Endodermal cell (in vitro differentiated cells): ENCODE data around the gene NRAP. TPM values are rescaled to one million over a fixed set of nuclear protein-coding genes. Genes with fewer than 3 reads are reported as not detected.

Experiments
- DNase-seq: peaks from one replicate; pipeline ENCODE4 v3.0.0-alpha.2; 2017
- H3K27ac ChIP-seq: 2 replicates; pipeline ENCODE4 v1.5.1; 2013; ENCODE audit warnings: mild to moderate bottlenecking, low read depth, low read length, moderate library complexity
- H3K27me3 ChIP-seq: 2 replicates; pipeline ENCODE4 v1.6.1; 2013; ENCODE audit warnings: mild to moderate bottlenecking, low read length, moderate library complexity; ENCODE audit not compliant: insufficient read depth, control insufficient read depth, poor library complexity, severe bottlenecking
- H3K36me3 ChIP-seq: 2 replicates; pipeline ENCODE4 v1.7.0; 2013; ENCODE audit warnings: mild to moderate bottlenecking, low read length, moderate library complexity; ENCODE audit not compliant: control insufficient read depth, insufficient read depth
- H3K4me1 ChIP-seq: one replicate; pipeline ENCODE4 v1.7.0; 2013; ENCODE audit warnings: low read length; ENCODE audit not compliant: control insufficient read depth, insufficient read depth
- H3K4me3 ChIP-seq: 2 replicates; pipeline ENCODE4 v1.5.1; 2013; ENCODE audit warnings: mild to moderate bottlenecking, low read length, moderate library complexity
- H3K9ac ChIP-seq: 2 replicates; pipeline ENCODE4 v1.6.1; 2013; ENCODE audit warnings: mild to moderate bottlenecking, low read length, moderate library complexity; ENCODE audit not compliant: poor library complexity, severe bottlenecking; ENCODE audit errors: extremely low read depth
- H3K9me3 ChIP-seq: 2 replicates; pipeline ENCODE4 v1.6.1; 2013; ENCODE audit warnings: mild to moderate bottlenecking, low read length, moderate library complexity; ENCODE audit not compliant: control insufficient read depth
- H3K27ac Mint-ChIP-seq: 2 replicates; pipeline ENCODE4 v1.8.0; 2020; ENCODE audit warnings: mixed read lengths
- H3K27me3 Mint-ChIP-seq: 2 replicates; pipeline ENCODE4 v1.8.0; 2021; ENCODE audit warnings: mild to moderate bottlenecking, mixed read lengths; ENCODE audit not compliant: insufficient read depth
- H3K36me3 Mint-ChIP-seq: 2 replicates; pipeline ENCODE4 v1.8.0; 2020; ENCODE audit warnings: low read depth, mixed read lengths
- H3K4me1 Mint-ChIP-seq: 2 replicates; pipeline ENCODE4 v1.8.0; 2020; ENCODE audit warnings: mixed read lengths
- H3K4me3 Mint-ChIP-seq: 2 replicates; pipeline ENCODE4 v1.8.0; 2020; ENCODE audit warnings: mild to moderate bottlenecking, moderate library complexity, mixed read lengths
- H3K9me3 Mint-ChIP-seq: 2 replicates; pipeline ENCODE4 v1.8.0; 2020; ENCODE audit warnings: mild to moderate bottlenecking, mixed read lengths
- WGBS, 2 experiments: methylation state at CpG; one replicate each; pipeline versions ENCODE4 v1.1.5 to v1.1.7; 2013; ENCODE audit warnings: missing lambda C conversion rate in 2 of 2, mixed read lengths in 1 of 2; ENCODE audit not compliant: insufficient coverage in 1 of 2, insufficient read length in 1 of 2; 5-methylcytosine and 5-hydroxymethylcytosine counted together
- total RNA-seq, 2 donors: library from RNA; stranded (reverse); fragmentation: NEBNext Ultra II Directional in 1 of 2; extraction: Animal tissue kit (Norgen Biotek cat#: 25700) in 1 of 2; gene quantifications; 2 replicates in 1 of 2; 3 replicates in 1 of 2; pipeline ENCODE4 v1.2.1, GENCODE V29; 2021
- TF ChIP-seq, protein P1 (sequence below): fragments of 200-600 bp; sonication (generic); conservative IDR thresholded peaks from 2 replicates; pipeline ENCODE4 v1.5.0; 2021; ENCODE audit warnings: antibody characterized with exemption, mild to moderate bottlenecking

The NRAP gene
- total RNA-seq, 2 donors from 2014 or later: 0.09 to 0.11 TPM

DNA sequence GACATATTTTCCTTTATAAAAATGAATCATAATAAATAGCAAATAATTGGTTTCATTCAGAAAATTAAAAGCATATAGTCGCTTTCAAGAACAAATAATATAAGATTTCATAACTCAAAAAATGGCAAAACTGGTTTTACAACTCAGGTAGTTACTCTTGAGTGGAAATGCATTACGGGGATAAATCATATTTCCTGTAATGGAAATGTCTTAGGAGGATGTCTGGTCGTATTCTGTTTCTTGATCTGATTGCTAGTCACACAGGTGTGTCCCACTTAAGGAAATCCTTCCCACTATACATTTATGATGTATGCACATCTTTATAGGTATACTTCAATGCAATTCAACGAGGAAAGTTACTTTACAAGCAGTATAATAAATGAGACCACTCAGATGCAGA, 20.7 kb downstream of the NRAP start:
- Histone ChIP-seq H3K27me3 (no peaks in the 10 kb centered on the region), H3K4me1 (no peaks in the 10 kb centered on the region), H3K27ac (no peak overlapping the region), H3K4me3 (no peak overlapping the region), H3K36me3 (no peaks in the 10 kb centered on the region), H3K9me3 (no peaks in the 10 kb centered on the region), H3K9ac (no peak overlapping the region)
- peaks cover 7% of the 10 kb centered on the region for H3K4me1 Mint-ChIP-seq
- WGBS, 2 experiments: 91% methylated on average over 4 of the region's 4 CpGs; no CpG with 5 or more reads in 1 of the 2 experiments
- DNase-seq: no peak
- no peak overlapping the region for H3K27ac Mint-ChIP-seq
- H3K36me3 Mint-ChIP-seq: no peaks in the 10 kb centered on the region
- TF ChIP-seq, protein P1, sequence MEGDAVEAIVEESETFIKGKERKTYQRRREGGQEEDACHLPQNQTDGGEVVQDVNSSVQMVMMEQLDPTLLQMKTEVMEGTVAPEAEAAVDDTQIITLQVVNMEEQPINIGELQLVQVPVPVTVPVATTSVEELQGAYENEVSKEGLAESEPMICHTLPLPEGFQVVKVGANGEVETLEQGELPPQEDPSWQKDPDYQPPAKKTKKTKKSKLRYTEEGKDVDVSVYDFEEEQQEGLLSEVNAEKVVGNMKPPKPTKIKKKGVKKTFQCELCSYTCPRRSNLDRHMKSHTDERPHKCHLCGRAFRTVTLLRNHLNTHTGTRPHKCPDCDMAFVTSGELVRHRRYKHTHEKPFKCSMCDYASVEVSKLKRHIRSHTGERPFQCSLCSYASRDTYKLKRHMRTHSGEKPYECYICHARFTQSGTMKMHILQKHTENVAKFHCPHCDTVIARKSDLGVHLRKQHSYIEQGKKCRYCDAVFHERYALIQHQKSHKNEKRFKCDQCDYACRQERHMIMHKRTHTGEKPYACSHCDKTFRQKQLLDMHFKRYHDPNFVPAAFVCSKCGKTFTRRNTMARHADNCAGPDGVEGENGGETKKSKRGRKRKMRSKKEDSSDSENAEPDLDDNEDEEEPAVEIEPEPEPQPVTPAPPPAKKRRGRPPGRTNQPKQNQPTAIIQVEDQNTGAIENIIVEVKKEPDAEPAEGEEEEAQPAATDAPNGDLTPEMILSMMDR: no peak
- no peak overlapping the region for H3K4me3 Mint-ChIP-seq
- no peaks in the 10 kb centered on the region for H3K9me3 Mint-ChIP-seq
- no peaks in the 10 kb centered on the region for H3K27me3 Mint-ChIP-seq

DNA sequence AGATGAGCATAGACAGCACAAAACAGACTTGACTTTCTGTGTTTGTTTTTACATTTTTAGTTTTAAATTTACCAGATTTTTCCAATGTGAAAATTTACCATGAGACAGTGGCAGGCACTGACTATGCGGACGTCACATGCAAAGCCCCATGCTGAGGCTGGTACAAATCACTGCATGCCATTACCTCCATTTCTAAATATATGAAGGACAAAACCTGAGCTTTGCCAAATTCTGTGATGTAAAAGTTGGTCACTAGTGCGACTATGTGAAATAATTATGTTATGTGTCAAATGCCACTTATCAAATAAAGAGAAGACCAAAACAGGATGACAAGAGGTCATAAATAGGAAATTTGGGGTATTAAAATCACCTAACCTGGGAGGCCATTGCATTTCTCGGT, 22.1 kb downstream of the NRAP start:
- H3K27ac Mint-ChIP-seq: no peak overlapping the region
- H3K27me3 ChIP-seq: no peaks in the 10 kb centered on the region
- TF ChIP-seq, protein P1: no peak
- H3K36me3 Mint-ChIP-seq: no peaks in the 10 kb centered on the region
- H3K9ac ChIP-seq: no peak overlapping the region
- peaks cover 7% of the 10 kb centered on the region for H3K4me1 Mint-ChIP-seq
- H3K27me3 Mint-ChIP-seq: no peaks in the 10 kb centered on the region
- no peaks in the 10 kb centered on the region for H3K9me3 Mint-ChIP-seq
- DNase-seq: no peak
- no peak overlapping the region for H3K4me3 Mint-ChIP-seq
- no peaks in the 10 kb centered on the region for H3K4me1 ChIP-seq
- H3K36me3 ChIP-seq: no peaks in the 10 kb centered on the region
- no peak overlapping the region for H3K27ac ChIP-seq
- H3K9me3 ChIP-seq: no peaks in the 10 kb centered on the region
- WGBS, 2 experiments: 65 to 72% methylated on average over 3 of the region's 4 CpGs
- no peak overlapping the region for H3K4me3 ChIP-seq

DNA sequence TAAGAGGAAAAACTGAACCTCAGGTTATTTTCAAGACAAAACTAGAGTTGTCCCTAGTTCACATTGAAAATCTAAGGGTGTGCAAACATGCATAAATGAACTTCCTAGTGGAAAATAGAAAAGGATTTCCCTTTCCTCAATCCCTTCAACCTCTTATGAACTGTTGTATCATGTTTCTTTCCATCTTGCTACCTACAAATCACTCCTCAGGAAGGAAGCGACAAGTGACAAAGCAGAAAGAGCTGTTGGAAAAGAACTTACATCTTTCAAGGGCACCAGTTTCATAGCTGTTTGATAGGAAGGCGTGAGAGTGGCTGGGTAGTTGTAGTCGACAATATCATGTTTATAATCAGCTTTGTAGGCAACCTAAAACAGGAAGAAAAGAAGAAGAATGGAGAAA, 23.9 kb downstream of the NRAP start:
- Mint-ChIP-seq H3K27me3 (peaks cover 5% of the 10 kb centered on the region), H3K4me3 (no peak overlapping the region), H3K9me3 (no peaks in the 10 kb centered on the region), H3K4me1 (peaks cover 7% of the 10 kb centered on the region), H3K27ac (no peak overlapping the region), H3K36me3 (no peaks in the 10 kb centered on the region)
- no peak overlapping the region for H3K9ac ChIP-seq
- WGBS, 2 experiments: 86 to 95% methylated on average over 2 to 3 of the region's 3 CpGs
- H3K4me3 ChIP-seq: no peak overlapping the region
- no peak overlapping the region for H3K27ac ChIP-seq
- H3K36me3 ChIP-seq: no peaks in the 10 kb centered on the region
- TF ChIP-seq, protein P1: no peak
- H3K9me3 ChIP-seq: peaks cover 2% of the 10 kb centered on the region
- H3K4me1 ChIP-seq: no peaks in the 10 kb centered on the region
- H3K27me3 ChIP-seq: no peaks in the 10 kb centered on the region
- no peak for DNase-seq
